Left lung (tissue), 10 donors: Measurements from ENCODE around the gene CACNA1C. TPM values are rescaled to one million over a fixed set of nuclear protein-coding genes. Genes with fewer than 3 reads are reported as not detected.
"Not testable (repeated sequence)": the region's sequence is repeated elsewhere in the genome, so short reads cannot be mapped to it uniquely, and the experiment has no call there.

Source experiments
- ATAC-seq: fragments of 200-7000 bp; cut with Tn5 transposase; one replicate; pipeline ENCODE4 v1.9.1; 2020; ENCODE audit warnings: moderate library complexity
- DNase-seq, 4 donors: peaks; one replicate each; pipeline ENCODE4 v3.0.0-alpha.2; 2013 to 2020
- H3K27ac ChIP-seq, 2 donors: fragments of 200-600 bp; sonication (generic) in 1 of 2; one replicate each; pipeline versions ENCODE4 v1.5.0 to v1.8.0; 2020 to 2021
- H3K27me3 ChIP-seq, 2 donors: fragments of 200-600 bp; sonication (generic) in 1 of 2; one replicate each; pipeline versions ENCODE4 v1.5.0 to v1.8.0; 2020 to 2021
- H3K36me3 ChIP-seq, 2 donors: fragments of 200-600 bp; sonication (generic) in 1 of 2; one replicate each; pipeline versions ENCODE4 v1.5.0 to v1.8.0; 2020 to 2021
- H3K4me1 ChIP-seq, 2 donors: fragments of 200-600 bp; one replicate each; pipeline ENCODE4 v1.8.0; 2021
- H3K4me3 ChIP-seq, 2 donors: fragments of 200-600 bp; sonication (generic) in 1 of 2; one replicate each; pipeline versions ENCODE4 v1.5.0 to v1.8.0; 2020 to 2021; ENCODE audit warnings: mild to moderate bottlenecking in 1 of 2
- H3K9me3 ChIP-seq, 2 donors: fragments of 200-600 bp; sonication (generic) in 1 of 2; one replicate each; pipeline versions ENCODE4 v1.5.0 to v1.8.0; 2020 to 2021
- CTCF ChIP-seq, 2 donors: fragments of 200-600 bp; sonication (generic) in 1 of 2; IDR thresholded peaks; one replicate each; pipeline versions ENCODE4 v1.5.0 to v1.8.0; 2021; ENCODE audit warnings: antibody characterized with exemption in 2 of 2
- intact Hi-C, 2 donors: fragments of 100-400 bp; cut with DNase I; formaldehyde crosslinking; loops; one replicate each; pipeline versions ENCODE4 v1.11.2 to v1.14.2; 2022
- polyA plus RNA-seq, 6 donors: library from polyadenylated mRNA; unstranded; fragments of 120-200 nt; gene quantifications; one replicate each; pipeline ENCODE4 v1.2.1, GENCODE V29; 2013; ENCODE audit not compliant: insufficient read length in 6 of 6
- total RNA-seq, 2 donors: library from RNA; stranded (reverse); fragmentation: NEBNext Ultra II Directional; extraction: Animal tissue kit (Norgen Biotek cat#: 25700); gene quantifications; one replicate each; pipeline ENCODE4 v1.2.1, GENCODE V29; 2021
- donor health status: DM: no; HTN: yes; CAD: no.
- donor health status: DM: no; HTN: no; CAD: no.

The CACNA1C gene
- total and polyA plus RNA-seq, 8 donors, result 11.9 to 21.9 (median 14.2) TPM

GRCh38 chr12:2101359-2101758 is 48.6 kb downstream of the CACNA1C start:
- Histone ChIP-seq H3K36me3 (no peaks in the 10 kb centered on the region), H3K9me3 (no peaks in the 10 kb centered on the region), H3K27me3 (no peaks in the 10 kb centered on the region), H3K4me1 (no peaks in the 10 kb centered on the region), H3K27ac (no peak overlapping the region), H3K4me3 (no peak overlapping the region)
- no peak for TF ChIP-seq CTCF (IDR thresholded peaks at IDR 0.05)
- no peak for DNase-seq
- ATAC-seq, result no peak
- intact Hi-C loops, result no loop called here

GRCh38 chr12:2101771-2102170 is 49.0 kb downstream of the CACNA1C start:
- DNase-seq, result no peak
- no peak for ATAC-seq
- intact Hi-C loops, result no loop called here
- no peak overlapping the region for H3K27ac ChIP-seq
- H3K4me3 ChIP-seq, result no peak overlapping the region
- H3K9me3 ChIP-seq, result no peaks in the 10 kb centered on the region
- no peaks in the 10 kb centered on the region for H3K27me3 ChIP-seq
- no peak for TF ChIP-seq CTCF (IDR thresholded peaks at IDR 0.05)
- H3K4me1 ChIP-seq, result no peaks in the 10 kb centered on the region
- H3K36me3 ChIP-seq, result no peaks in the 10 kb centered on the region

- H3K4me3 ChIP-seq, DNase-seq, intact Hi-C loops, ATAC-seq, H3K9me3 ChIP-seq, H3K27ac ChIP-seq, H3K36me3 ChIP-seq, H3K27me3 ChIP-seq, H3K4me1 ChIP-seq: not testable (repeated sequence)
Observed at GRCh38 chr12:2102736-2103135, 49.9 kb downstream of the CACNA1C start.

GRCh38 chr12:2105387-2105786 is 52.6 kb downstream of the CACNA1C start:
- H3K4me1 ChIP-seq, ATAC-seq, H3K9me3 ChIP-seq, DNase-seq, intact Hi-C loops, H3K27ac ChIP-seq, H3K36me3 ChIP-seq, H3K27me3 ChIP-seq, H3K4me3 ChIP-seq: not testable (repeated sequence)

- DNase-seq (no peak), ATAC-seq (no peak)
- no peaks in the 10 kb centered on the region for H3K27me3 ChIP-seq
- no peaks in the 10 kb centered on the region for H3K9me3 ChIP-seq
- intact Hi-C loops, result no loop called here
- no peak overlapping the region for H3K4me3 ChIP-seq
- no peaks in the 10 kb centered on the region for H3K4me1 ChIP-seq
- no peak overlapping the region for H3K27ac ChIP-seq
- no peaks in the 10 kb centered on the region for H3K36me3 ChIP-seq
- no peak for TF ChIP-seq CTCF (IDR thresholded peaks at IDR 0.05)
Observed at GRCh38 chr12:2108166-2108565, 55.4 kb downstream of the CACNA1C start.

- H3K9me3 ChIP-seq, result no peaks in the 10 kb centered on the region
- no peaks in the 10 kb centered on the region for H3K36me3 ChIP-seq
- DNase-seq (no peak), ATAC-seq (no peak)
- H3K4me3 ChIP-seq, result no peak overlapping the region
- H3K4me1 ChIP-seq, result no peaks in the 10 kb centered on the region
- H3K27ac ChIP-seq, result no peak overlapping the region
- no peak for TF ChIP-seq CTCF (IDR thresholded peaks at IDR 0.05)
- intact Hi-C loops, result no loop called here
- H3K27me3 ChIP-seq, result no peaks in the 10 kb centered on the region
Observed at GRCh38 chr12:2108975-2109671, 56.3 kb downstream of the CACNA1C start.
